ENCODE results near the gene FGB. TPM values are rescaled to one million over a fixed set of nuclear protein-coding genes. Genes with fewer than 3 reads are reported as not detected.
"Not testable (repeated sequence)": the region's sequence is repeated elsewhere in the genome, so short reads cannot be mapped to it uniquely, and the experiment has no call there.

Gene FGB
- total RNA-seq, 1 experiment from 2014 or later, result 1.2 TPM

- DNase-seq (ENCODE audit: low spot score), result no peak
Observed at GRCh38 chr4:154565704-154566103, 2.9 kb downstream of the FGB start.

- no peak for DNase-seq (ENCODE audit: low spot score)
Observed at GRCh38 chr4:154566639-154567204, 3.9 kb downstream of the FGB start.

- no peak for DNase-seq (ENCODE audit: low spot score)
Observed at GRCh38 chr4:154569028-154569427, 6.2 kb downstream of the FGB start.

GRCh38 chr4:154569584-154569983, 6.8 kb downstream of the FGB start:
- no peak for DNase-seq (ENCODE audit: low spot score)

- DNase-seq (ENCODE audit: low spot score), result no peak
Observed at GRCh38 chr4:154573190-154573870, 10.5 kb downstream of the FGB start.

GRCh38 chr4:154574311-154574710, 11.5 kb downstream of the FGB start:
- DNase-seq (ENCODE audit: low spot score), result no peak

GRCh38 chr4:154577324-154577723, 14.5 kb downstream of the FGB start:
- no peak for DNase-seq (ENCODE audit: low spot score)

GRCh38 chr4:154578919-154579318, 16.1 kb downstream of the FGB start:
- no peak for DNase-seq (ENCODE audit: low spot score)

- DNase-seq (ENCODE audit: low spot score), result no peak
Observed at GRCh38 chr4:154579927-154580326, 17.1 kb downstream of the FGB start.

- no peak for DNase-seq (ENCODE audit: low spot score)
Observed at GRCh38 chr4:154582723-154583122, 19.9 kb downstream of the FGB start.

- DNase-seq (ENCODE audit: low spot score), result no peak
Observed at GRCh38 chr4:154583230-154583629, 20.4 kb downstream of the FGB start.

- DNase-seq (ENCODE audit: low spot score), result no peak
Observed at GRCh38 chr4:154583677-154584076, 20.9 kb downstream of the FGB start.

- no peak for DNase-seq (ENCODE audit: low spot score)
Observed at GRCh38 chr4:154584259-154584658, 21.4 kb downstream of the FGB start.

- no peak for DNase-seq (ENCODE audit: low spot score)
Observed at GRCh38 chr4:154585369-154586018, 22.7 kb downstream of the FGB start.

- no peak for DNase-seq (ENCODE audit: low spot score)
Observed at GRCh38 chr4:154586296-154587033, 23.7 kb downstream of the FGB start.

GRCh38 chr4:154588198-154588597, 25.4 kb downstream of the FGB start:
- DNase-seq (ENCODE audit: low spot score), result no peak

- DNase-seq (ENCODE audit: low spot score), result no peak
Observed at GRCh38 chr4:154589296-154590197, 26.7 kb downstream of the FGB start.

GRCh38 chr4:154590329-154591006, 27.7 kb downstream of the FGB start, which contains the start of gene FGA:
FGA (minus strand) TSS chr4:154590742; CDS start chr4:154590687, 55 bp downstream.
- DNase-seq (ENCODE audit: low spot score), result no peak

- no peak for DNase-seq (ENCODE audit: low spot score)
Observed at GRCh38 chr4:154591890-154592289, 29.1 kb downstream of the FGB start.

GRCh38 chr4:154593868-154594267, 31.1 kb downstream of the FGB start:
- no peak for DNase-seq (ENCODE audit: low spot score)

GRCh38 chr4:154594343-154594742, 31.5 kb downstream of the FGB start:
- DNase-seq (ENCODE audit: low spot score), result not testable (repeated sequence)

Measured in H4 (cell line).